SU-DHL-6 (cell line): Measurements from ENCODE around the gene SRPK1.

Experiments used
- H2AFZ ChIP-seq: fragments of 200-600 bp; sonication (generic); 2 replicates; pipeline ENCODE4 v1.6.1; 2014; ENCODE audit warnings: low read depth, mild to moderate bottlenecking, moderate library complexity, mixed read lengths, antibody characterized with exemption, low read length; ENCODE audit not compliant: severe bottlenecking
- H3F3A ChIP-seq: fragments of 200-600 bp; shearing (Covaris generic); 2 replicates; pipeline ENCODE4 v1.6.0; 2016; ENCODE audit warnings: antibody characterized with exemption, mild to moderate bottlenecking; ENCODE audit not compliant: insufficient read depth
- H3K27ac ChIP-seq: fragments of 200-600 bp; sonication (generic); 2 replicates; pipeline ENCODE4 v1.5.1; 2016; ENCODE audit warnings: low read depth, mild to moderate bottlenecking, low read length, moderate library complexity, mixed read lengths
- H3K27me3 ChIP-seq: fragments of 200-600 bp; sonication (generic), shearing (Covaris generic); 2 replicates; pipeline ENCODE4 v1.6.0; 2014; ENCODE audit warnings: mild to moderate bottlenecking, low read length
- H3K36me3 ChIP-seq: fragments of 200-600 bp; sonication (generic); 2 replicates; pipeline ENCODE4 v1.6.1; 2014; ENCODE audit warnings: mild to moderate bottlenecking, low read length, mixed read lengths
- H3K4me2 ChIP-seq: fragments of 300-600, 200-600 bp; shearing (Covaris generic), sonication (generic); 2 replicates; pipeline ENCODE4 v1.6.0; 2014; ENCODE audit warnings: low read length, low read depth, mild to moderate bottlenecking; ENCODE audit not compliant: poor library complexity, severe bottlenecking
- H3K4me3 ChIP-seq: fragments of 200-600 bp; sonication (generic); 2 replicates; pipeline ENCODE4 v1.5.1; 2014; ENCODE audit warnings: antibody characterized with exemption, low read length, mild to moderate bottlenecking, mixed read lengths; ENCODE audit not compliant: insufficient read depth, poor library complexity, severe bottlenecking
- H3K79me2 ChIP-seq: fragments of 200-600 bp; sonication (generic); 2 replicates; pipeline ENCODE4 v1.6.1; 2014; ENCODE audit warnings: mild to moderate bottlenecking, low read length, moderate library complexity; ENCODE audit not compliant: insufficient read depth
- H3K9ac ChIP-seq: fragments of 200-600 bp; sonication (generic); 2 replicates; pipeline ENCODE4 v1.7.0; 2014; ENCODE audit warnings: mild to moderate bottlenecking, low read length
- H3K9me2 ChIP-seq: fragments of 200-600 bp; sonication (generic); replicated peaks from 2 replicates; pipeline ENCODE4 v1.6.1; 2014; ENCODE audit warnings: low read length; ENCODE audit not compliant: insufficient read depth
- H3K9me3 ChIP-seq: fragments of 200-600 bp; sonication (generic); 2 replicates; pipeline ENCODE4 v1.6.1; 2014; ENCODE audit warnings: low read length, mixed read lengths; ENCODE audit not compliant: insufficient read depth
- H4K20me1 ChIP-seq: fragments of 200-600 bp; sonication (generic); 2 replicates; pipeline ENCODE4 v1.6.1; 2014; ENCODE audit warnings: low read depth, mild to moderate bottlenecking, antibody characterized with exemption, low read length, moderate library complexity, mixed read lengths
- EZH2phosphoT487 ChIP-seq: fragments of 200-600 bp; sonication (generic), shearing (Covaris generic); conservative IDR thresholded peaks from 2 replicates; pipeline ENCODE4 v1.6.1; 2018; ENCODE audit warnings: mild to moderate bottlenecking, antibody characterized with exemption, low read length, moderate library complexity, mixed read lengths
- TF ChIP-seq, protein P1 (sequence below): fragments of 200-600 bp; sonication (generic); IDR thresholded peaks from one replicate; pipeline ENCODE4 v1.5.1; 2017; ENCODE audit warnings: antibody characterized with exemption, mild to moderate bottlenecking, low read length, moderate library complexity; ENCODE audit not compliant: insufficient read depth, poor library complexity, severe bottlenecking

The SRPK1 gene

DNA sequence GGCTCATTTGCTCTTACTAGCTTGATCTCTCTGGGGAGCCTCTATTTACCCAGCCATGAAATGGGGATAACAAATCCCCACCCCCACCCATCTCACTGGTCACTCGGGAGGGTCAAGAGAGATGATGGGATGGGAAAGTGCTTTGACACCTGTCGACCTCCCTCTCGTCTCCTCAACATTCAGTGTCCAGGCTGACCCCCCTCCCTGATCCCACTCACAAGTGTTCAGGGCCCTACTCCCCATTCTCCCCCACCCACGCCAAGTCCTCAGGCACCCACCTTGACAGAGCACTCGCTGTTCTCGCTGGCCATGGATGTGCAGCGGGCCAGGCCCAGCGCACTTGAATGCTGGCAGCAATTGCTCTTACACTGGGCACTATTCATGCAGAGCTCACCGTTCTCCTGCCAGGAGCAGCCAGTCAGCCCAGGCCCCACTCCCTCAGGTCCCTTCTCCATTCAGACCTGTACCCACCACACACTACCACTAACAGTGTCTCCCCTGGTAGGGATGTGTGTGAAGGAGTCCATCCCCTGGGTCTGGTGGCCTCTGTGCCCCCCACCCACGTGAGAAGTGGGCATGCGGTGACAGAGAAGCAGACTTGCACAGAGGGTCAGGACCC is 125.3 kb downstream of the SRPK1 start:
- Histone ChIP-seq H3K79me2 (no peaks in the 10 kb centered on the region), H3K27me3 (no peaks in the 10 kb centered on the region), H3F3A (no peaks in the 10 kb centered on the region), H3K36me3 (no peaks in the 10 kb centered on the region), H3K9ac (no peak overlapping the region), H4K20me1 (no peaks in the 10 kb centered on the region), H3K27ac (no peak overlapping the region), H3K4me2 (no peak overlapping the region), H3K9me3 (no peaks in the 10 kb centered on the region), H2AFZ (no peak overlapping the region), H3K4me3 (no peak overlapping the region), H3K9me2 (no peaks in the 10 kb centered on the region)
- TF ChIP-seq, protein P1, sequence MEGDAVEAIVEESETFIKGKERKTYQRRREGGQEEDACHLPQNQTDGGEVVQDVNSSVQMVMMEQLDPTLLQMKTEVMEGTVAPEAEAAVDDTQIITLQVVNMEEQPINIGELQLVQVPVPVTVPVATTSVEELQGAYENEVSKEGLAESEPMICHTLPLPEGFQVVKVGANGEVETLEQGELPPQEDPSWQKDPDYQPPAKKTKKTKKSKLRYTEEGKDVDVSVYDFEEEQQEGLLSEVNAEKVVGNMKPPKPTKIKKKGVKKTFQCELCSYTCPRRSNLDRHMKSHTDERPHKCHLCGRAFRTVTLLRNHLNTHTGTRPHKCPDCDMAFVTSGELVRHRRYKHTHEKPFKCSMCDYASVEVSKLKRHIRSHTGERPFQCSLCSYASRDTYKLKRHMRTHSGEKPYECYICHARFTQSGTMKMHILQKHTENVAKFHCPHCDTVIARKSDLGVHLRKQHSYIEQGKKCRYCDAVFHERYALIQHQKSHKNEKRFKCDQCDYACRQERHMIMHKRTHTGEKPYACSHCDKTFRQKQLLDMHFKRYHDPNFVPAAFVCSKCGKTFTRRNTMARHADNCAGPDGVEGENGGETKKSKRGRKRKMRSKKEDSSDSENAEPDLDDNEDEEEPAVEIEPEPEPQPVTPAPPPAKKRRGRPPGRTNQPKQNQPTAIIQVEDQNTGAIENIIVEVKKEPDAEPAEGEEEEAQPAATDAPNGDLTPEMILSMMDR: no peak
- TF ChIP-seq EZH2phosphoT487: no peak

DNA sequence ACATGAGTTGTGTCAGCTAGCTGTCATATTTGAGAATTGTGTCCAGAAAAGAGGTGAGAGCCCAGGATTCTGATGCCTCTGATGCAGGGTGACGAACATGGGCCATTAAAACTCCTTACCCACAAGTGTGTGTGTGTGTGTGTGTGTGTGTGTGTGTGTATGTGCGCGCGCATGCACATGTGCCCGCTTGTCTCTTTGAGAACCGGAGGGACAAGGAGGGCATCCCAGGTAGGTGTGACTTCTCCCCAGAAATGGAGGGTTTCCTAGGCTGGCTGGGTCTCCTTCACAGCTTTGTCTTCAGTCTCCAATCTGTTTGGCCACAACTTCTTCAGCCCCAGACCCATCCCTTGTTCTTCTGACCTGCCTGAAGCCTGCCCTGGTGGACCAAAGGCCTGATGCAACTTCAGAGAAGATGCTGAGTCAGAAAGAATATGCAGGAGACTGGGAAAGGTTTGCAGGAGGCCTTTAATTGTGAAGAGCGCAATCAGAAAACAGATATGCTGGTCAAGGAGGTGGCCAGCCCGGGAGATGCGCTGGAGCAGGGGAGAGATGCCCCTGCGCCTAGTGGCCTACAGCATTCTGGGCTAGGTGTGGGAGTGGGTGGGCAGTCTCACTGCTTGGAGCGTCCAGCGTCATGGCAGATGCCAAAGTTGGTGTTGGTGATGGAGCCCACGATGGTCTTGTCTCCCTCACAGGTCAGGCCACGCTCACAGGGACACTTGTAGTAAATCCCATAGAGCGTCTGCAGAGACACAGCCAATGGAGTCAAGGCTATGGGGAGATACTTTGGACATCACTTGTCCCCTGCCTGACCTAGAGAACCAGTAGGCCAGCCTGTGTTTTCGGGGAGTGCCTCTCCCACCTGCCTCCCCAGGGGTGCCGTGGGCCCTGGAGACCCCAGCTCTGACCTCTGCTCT is 126.1 kb downstream of the SRPK1 start:
- Histone ChIP-seq H2AFZ (no peak overlapping the region), H3K27ac (no peak overlapping the region), H3K36me3 (no peaks in the 10 kb centered on the region), H3K9ac (no peak overlapping the region), H3K9me2 (no peaks in the 10 kb centered on the region), H4K20me1 (no peaks in the 10 kb centered on the region), H3K9me3 (no peaks in the 10 kb centered on the region), H3K79me2 (no peaks in the 10 kb centered on the region), H3K27me3 (no peaks in the 10 kb centered on the region), H3F3A (no peaks in the 10 kb centered on the region), H3K4me2 (no peak overlapping the region), H3K4me3 (no peak overlapping the region)
- TF ChIP-seq, protein P1: no peak
- no peak for TF ChIP-seq EZH2phosphoT487

DNA sequence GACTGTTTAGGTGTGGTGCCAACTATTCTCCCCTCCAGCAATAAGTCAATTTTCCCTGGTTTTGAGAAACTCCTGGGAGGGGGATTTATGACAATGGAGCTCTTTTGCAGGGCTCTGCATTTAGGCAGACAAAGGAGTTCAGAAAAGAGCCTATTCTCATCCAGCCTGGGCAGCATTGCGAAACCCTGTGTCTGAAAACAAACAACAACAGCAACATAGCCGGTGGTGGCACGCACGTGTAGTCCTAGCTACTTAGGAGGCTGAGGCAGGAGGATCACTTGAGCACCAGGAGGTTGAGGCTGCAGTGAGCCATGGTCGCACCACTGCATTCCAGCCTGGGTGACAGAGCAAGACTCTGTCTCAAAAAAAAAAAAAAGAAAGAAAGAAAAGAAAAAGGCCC is 130.2 kb downstream of the SRPK1 start:
- H3K79me2 ChIP-seq: no peaks in the 10 kb centered on the region
- H3F3A ChIP-seq: no peaks in the 10 kb centered on the region
- no peak overlapping the region for H3K4me3 ChIP-seq
- no peak overlapping the region for H3K4me2 ChIP-seq
- H3K36me3 ChIP-seq: no peaks in the 10 kb centered on the region
- H3K9me2 ChIP-seq: no peaks in the 10 kb centered on the region
- no peak overlapping the region for H3K27ac ChIP-seq
- H4K20me1 ChIP-seq: no peaks in the 10 kb centered on the region
- H3K27me3 ChIP-seq: no peaks in the 10 kb centered on the region
- no peak overlapping the region for H2AFZ ChIP-seq
- H3K9me3 ChIP-seq: no peaks in the 10 kb centered on the region
- TF ChIP-seq, protein P1: no peak
- no peak for TF ChIP-seq EZH2phosphoT487
- H3K9ac ChIP-seq: no peak overlapping the region
